ENCODE measurements around the gene ABHD17A. TPM values are rescaled to one million over a fixed set of nuclear protein-coding genes. Genes with fewer than 3 reads are reported as not detected.

The ABHD17A gene
- total and polyA plus RNA-seq, 2 donors (not counting 1 experiment from before 2014, with no cell fraction given), result 63.1 to 134 TPM

DNA sequence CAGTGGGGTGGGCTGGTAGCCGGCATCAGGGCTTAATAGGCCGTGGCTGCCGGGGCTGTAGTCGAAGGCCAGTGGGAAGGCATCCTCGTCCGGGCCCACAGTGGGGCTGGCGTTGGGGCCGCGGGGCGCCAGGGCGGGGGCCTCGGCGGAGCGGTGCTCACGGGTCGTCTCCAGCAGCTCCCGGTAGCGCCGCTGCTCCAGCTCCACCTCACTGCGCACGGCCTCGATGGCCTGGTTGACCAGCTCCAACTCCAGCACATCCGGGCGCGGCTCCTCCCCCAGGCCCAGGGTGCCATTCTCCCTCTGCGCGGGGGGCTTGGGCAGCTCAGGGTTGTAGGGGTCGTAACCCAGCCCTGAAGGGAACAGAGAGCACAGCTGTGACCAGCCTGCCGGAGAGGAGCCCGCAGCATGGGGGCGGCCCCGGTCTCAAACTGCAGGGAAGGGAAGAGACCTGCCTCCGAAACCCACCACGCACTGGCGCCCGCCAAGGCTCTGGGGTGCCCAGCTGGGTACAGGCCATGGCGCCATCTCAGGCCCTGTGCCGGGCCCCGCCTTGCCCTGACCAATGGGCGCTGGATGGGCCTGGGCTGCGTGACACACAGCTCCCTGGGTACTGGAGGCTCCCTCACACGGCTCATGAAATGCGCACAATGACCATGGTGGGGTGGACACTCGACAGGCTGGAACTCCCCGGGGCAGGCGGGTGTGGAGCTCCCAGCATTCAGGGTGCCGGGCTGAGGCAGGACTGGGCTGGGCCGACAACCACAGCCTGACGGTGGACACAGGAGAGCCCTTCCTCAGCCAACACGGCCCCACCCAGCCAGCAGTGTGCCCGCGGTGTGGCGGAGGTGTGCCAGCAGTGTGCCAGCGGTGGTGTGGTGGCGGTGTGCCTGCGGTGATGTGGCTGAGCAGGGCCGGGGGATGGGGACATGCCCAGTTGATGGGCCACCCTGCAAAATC lies 56.7 kb downstream of the ABHD17A start:
- Histone ChIP-seq H3K27ac (ENCODE audit: low read length in 2 of 2) (no peak overlapping the region), H3K4me3 (ENCODE audit: control extremely low read depth in 1 of 5, extremely low read depth in 1 of 5, insufficient read depth in 1 of 5, low read depth in 2 of 5, low read length in 4 of 5) (no peak overlapping the region), H3K4me1 (ENCODE audit: control insufficient read depth in 2 of 2, insufficient read depth in 2 of 2, low read length in 2 of 2) (peaks cover 0 to 10% of the 10 kb centered on the region in 2 donors), H3K9ac (ENCODE audit: low read length) (no peak overlapping the region), H3K36me3 (replicated peaks in 1 of 2; ENCODE audit: control extremely low read depth in 1 of 2, control insufficient read depth in 1 of 2, extremely low read depth in 1 of 2, insufficient read depth in 2 of 2, low read length in 1 of 2) (peaks cover 0 to 43% of the 10 kb centered on the region in 2 experiments), H3K4me2 (replicated peaks; ENCODE audit: low read depth, low read length, poor library complexity, severe bottlenecking) (no peak overlapping the region), H3K79me2 (ENCODE audit: control insufficient read depth, insufficient read depth, low read length) (peaks cover 69% of the 10 kb centered on the region), H3K9me3 (ENCODE audit: control extremely low read depth in 1 of 3, control insufficient read depth in 2 of 3, insufficient read depth in 1 of 3, low read length in 2 of 3) (no peaks in the 10 kb centered on the region), H3K27me3 (replicated peaks in 1 of 4; ENCODE audit: control extremely low read depth in 1 of 4, control insufficient read depth in 3 of 4, insufficient read depth in 4 of 4, low read length in 3 of 4) (no peaks in the 10 kb centered on the region), H2AFZ (ENCODE audit: insufficient read depth, low read depth, low read length, poor library complexity, severe bottlenecking) (no peak overlapping the region), H4K20me1 (ENCODE audit: control insufficient read depth, insufficient read depth, low read length, poor library complexity, severe bottlenecking) (peaks cover 87% of the 10 kb centered on the region)
- Mint-ChIP-seq H3K27me3 (no peaks in the 10 kb centered on the region), H3K4me1 (peaks cover 4% of the 10 kb centered on the region), H3K9me3 (ENCODE audit: insufficient read depth) (no peaks in the 10 kb centered on the region), H3K4me3 (no peak overlapping the region), H3K27ac (no peak overlapping the region)
- 96% methylated on average over 57 of the region's 57 CpGs for WGBS (ENCODE audit: insufficient coverage)
- DNase-seq (no peak), ATAC-seq (ENCODE audit: low read depth) (no peak)
- POLR2A ChIA-PET, result no interaction called here
- CTCF ChIA-PET, result interaction anchor here (0.7 to 6.1 kb wide), 4 partner anchors 10 to 282 kb away, joined by 3 to 57 read pairs (median 6); no protein-coding TSS in a partner anchor
- intact Hi-C loops (cut with micrococcal nuclease), result no loop called here
- TF ChIP-seq, protein P1, sequence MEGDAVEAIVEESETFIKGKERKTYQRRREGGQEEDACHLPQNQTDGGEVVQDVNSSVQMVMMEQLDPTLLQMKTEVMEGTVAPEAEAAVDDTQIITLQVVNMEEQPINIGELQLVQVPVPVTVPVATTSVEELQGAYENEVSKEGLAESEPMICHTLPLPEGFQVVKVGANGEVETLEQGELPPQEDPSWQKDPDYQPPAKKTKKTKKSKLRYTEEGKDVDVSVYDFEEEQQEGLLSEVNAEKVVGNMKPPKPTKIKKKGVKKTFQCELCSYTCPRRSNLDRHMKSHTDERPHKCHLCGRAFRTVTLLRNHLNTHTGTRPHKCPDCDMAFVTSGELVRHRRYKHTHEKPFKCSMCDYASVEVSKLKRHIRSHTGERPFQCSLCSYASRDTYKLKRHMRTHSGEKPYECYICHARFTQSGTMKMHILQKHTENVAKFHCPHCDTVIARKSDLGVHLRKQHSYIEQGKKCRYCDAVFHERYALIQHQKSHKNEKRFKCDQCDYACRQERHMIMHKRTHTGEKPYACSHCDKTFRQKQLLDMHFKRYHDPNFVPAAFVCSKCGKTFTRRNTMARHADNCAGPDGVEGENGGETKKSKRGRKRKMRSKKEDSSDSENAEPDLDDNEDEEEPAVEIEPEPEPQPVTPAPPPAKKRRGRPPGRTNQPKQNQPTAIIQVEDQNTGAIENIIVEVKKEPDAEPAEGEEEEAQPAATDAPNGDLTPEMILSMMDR (IDR thresholded peaks at IDR 0.05), result no peak
- TF ChIP-seq EZH2 (IDR thresholded peaks at IDR 0.05; ENCODE audit: borderline replicate concordance, insufficient read depth, low read depth, low read length, poor library complexity, severe bottlenecking), result no peak

Data from B cell (primary cell).